Colonic mucosa (tissue), 4 donors: ENCODE results near the gene ANKRD11. TPM values are rescaled to one million over a fixed set of nuclear protein-coding genes. Genes with fewer than 3 reads are reported as not detected.

Experiments used
- DNase-seq: peaks from one replicate; pipeline ENCODE4 v3.0.0-alpha.2; 2020
- H3K27ac ChIP-seq: fragments of 200-600 bp; one replicate; pipeline ENCODE4 v1.8.0; 2021
- H3K27me3 ChIP-seq: fragments of 200-600 bp; one replicate; pipeline ENCODE4 v1.8.0; 2021
- H3K36me3 ChIP-seq: fragments of 200-600 bp; one replicate; pipeline ENCODE4 v1.8.0; 2021
- H3K4me1 ChIP-seq: fragments of 200-600 bp; one replicate; pipeline ENCODE4 v1.8.0; 2021; ENCODE audit warnings: mild to moderate bottlenecking
- H3K4me3 ChIP-seq: fragments of 200-600 bp; one replicate; pipeline ENCODE4 v1.8.0; 2021
- H3K9ac ChIP-seq, 2 donors: one replicate each; pipeline ENCODE4 v1.7.0; 2013; ENCODE audit warnings: control low read depth in 2 of 2, low read depth in 2 of 2, low read length in 2 of 2
- H3K9me3 ChIP-seq: fragments of 200-600 bp; one replicate; pipeline ENCODE4 v1.8.0; 2021
- intact Hi-C: fragments of 100-400 bp; cut with DNase I; formaldehyde crosslinking; loops from one replicate; pipeline ENCODE4 v1.14.1; 2022
- total RNA-seq, 2 donors: library from RNA; stranded (reverse); fragmentation: NEBNext Ultra II Directional in 1 of 2; extraction: Animal tissue kit (Norgen Biotek cat#: 25700) in 1 of 2; gene quantifications; one replicate each; pipeline ENCODE4 v1.2.1, GENCODE V29; 2021
- TF ChIP-seq, protein P1 (sequence below): fragments of 200-600 bp; IDR thresholded peaks from one replicate; pipeline ENCODE4 v1.8.0; 2022; ENCODE audit warnings: antibody characterized with exemption, mild to moderate bottlenecking
- donor health status: healthy.
- donor health status: DM: no; HTN: no; CAD: no.
- donor health status: DM: no; HTN: no; CAD: no.

ANKRD11 gene
- total RNA-seq, 2 donors from 2014 or later: 69.4 to 129 TPM

GRCh38 chr16:89290887-89291286 lies 199.5 kb downstream of the ANKRD11 start:
- no peaks in the 10 kb centered on the region for H3K27me3 ChIP-seq
- DNase-seq: no peak
- H3K36me3 ChIP-seq: peaks cover 12% of the 10 kb centered on the region
- no peak overlapping the region for H3K9ac ChIP-seq
- H3K4me1 ChIP-seq: no peaks in the 10 kb centered on the region
- TF ChIP-seq, protein P1, sequence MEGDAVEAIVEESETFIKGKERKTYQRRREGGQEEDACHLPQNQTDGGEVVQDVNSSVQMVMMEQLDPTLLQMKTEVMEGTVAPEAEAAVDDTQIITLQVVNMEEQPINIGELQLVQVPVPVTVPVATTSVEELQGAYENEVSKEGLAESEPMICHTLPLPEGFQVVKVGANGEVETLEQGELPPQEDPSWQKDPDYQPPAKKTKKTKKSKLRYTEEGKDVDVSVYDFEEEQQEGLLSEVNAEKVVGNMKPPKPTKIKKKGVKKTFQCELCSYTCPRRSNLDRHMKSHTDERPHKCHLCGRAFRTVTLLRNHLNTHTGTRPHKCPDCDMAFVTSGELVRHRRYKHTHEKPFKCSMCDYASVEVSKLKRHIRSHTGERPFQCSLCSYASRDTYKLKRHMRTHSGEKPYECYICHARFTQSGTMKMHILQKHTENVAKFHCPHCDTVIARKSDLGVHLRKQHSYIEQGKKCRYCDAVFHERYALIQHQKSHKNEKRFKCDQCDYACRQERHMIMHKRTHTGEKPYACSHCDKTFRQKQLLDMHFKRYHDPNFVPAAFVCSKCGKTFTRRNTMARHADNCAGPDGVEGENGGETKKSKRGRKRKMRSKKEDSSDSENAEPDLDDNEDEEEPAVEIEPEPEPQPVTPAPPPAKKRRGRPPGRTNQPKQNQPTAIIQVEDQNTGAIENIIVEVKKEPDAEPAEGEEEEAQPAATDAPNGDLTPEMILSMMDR: no peak
- no peak overlapping the region for H3K27ac ChIP-seq
- intact Hi-C loops: no loop called here
- H3K9me3 ChIP-seq: no peaks in the 10 kb centered on the region
- no peak overlapping the region for H3K4me3 ChIP-seq

DNA sequence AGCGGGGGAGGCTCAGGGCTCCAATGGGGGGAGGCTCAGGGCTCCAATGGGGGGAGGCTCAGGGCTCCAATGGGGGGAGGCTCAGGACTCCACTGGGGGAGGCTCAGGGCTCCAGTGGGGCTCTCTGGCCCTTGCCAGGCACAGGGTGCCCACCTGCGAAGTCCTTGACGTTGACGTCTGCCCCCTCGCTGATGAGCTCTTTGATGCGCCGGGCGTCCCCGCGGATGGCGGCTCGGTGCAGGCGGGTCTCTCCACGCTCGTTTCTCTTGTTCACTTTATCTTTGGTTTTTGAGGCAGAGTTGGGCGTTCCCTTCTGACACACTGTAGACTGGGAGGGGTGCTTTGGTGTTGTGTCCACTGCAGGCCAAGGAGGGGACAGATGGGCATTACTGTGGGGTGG lies 199.9 kb downstream of the ANKRD11 start:
- H3K4me3 ChIP-seq: no peak overlapping the region
- no peaks in the 10 kb centered on the region for H3K9me3 ChIP-seq
- no peaks in the 10 kb centered on the region for H3K4me1 ChIP-seq
- DNase-seq: no peak
- intact Hi-C loops: no loop called here
- H3K36me3 ChIP-seq: peaks cover 16% of the 10 kb centered on the region
- TF ChIP-seq, protein P1: no peak
- H3K27me3 ChIP-seq: no peaks in the 10 kb centered on the region
- no peak overlapping the region for H3K9ac ChIP-seq
- no peak overlapping the region for H3K27ac ChIP-seq

DNA sequence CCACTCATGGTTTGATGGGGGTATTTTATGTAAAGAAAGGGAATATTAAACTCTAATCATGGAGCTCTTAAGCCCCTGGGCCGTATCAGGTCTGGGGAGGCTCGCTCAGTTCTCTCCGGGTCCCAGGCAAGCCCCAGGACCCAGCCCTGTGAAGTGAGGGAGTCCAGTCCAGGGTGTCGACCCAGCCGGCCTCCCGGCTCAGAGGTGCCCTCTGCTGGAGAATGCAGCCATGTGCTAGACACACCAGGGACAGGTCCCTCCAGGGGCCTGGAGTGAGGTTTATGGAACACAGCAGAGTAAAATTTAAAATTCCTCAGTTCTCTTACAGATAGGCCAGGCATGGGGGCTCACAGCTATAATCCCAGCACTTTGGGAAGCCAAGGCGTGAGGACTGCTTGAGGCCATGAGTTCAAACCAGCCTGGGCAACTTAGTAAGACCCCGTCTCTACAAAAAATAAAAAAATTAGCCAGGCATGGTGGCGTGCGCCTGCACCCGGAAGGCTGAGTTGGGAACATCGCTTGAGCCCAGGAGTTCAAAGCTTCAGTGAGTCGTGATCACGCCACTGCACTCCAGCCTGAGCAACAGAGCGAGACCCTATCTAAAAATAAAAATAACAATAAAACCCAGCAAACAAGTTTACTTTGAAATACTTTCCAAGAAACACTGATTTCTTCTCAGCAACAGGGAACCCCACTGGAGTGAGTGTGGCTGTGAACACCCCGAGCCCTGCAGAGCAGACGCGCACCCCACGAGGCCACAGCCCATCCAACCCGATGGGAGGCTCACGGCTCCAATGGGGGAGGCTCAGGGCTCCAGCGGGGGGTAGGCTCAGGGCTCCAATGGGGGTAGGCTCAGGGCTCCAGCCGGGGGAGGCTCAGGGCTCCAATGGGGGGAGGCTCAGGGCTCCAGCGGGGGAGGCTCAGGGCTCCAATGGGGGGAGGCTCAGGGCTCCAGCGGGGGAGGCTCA lies 200.6 kb downstream of the ANKRD11 start:
- Histone ChIP-seq H3K4me1 (no peaks in the 10 kb centered on the region), H3K4me3 (no peak overlapping the region), H3K9me3 (no peaks in the 10 kb centered on the region), H3K9ac (no peak overlapping the region), H3K36me3 (peaks cover 23% of the 10 kb centered on the region), H3K27me3 (no peaks in the 10 kb centered on the region), H3K27ac (no peak overlapping the region)
- TF ChIP-seq, protein P1: peak; percentile 72
- intact Hi-C loops: no loop called here
- peak; percentile 81 for DNase-seq

DNA sequence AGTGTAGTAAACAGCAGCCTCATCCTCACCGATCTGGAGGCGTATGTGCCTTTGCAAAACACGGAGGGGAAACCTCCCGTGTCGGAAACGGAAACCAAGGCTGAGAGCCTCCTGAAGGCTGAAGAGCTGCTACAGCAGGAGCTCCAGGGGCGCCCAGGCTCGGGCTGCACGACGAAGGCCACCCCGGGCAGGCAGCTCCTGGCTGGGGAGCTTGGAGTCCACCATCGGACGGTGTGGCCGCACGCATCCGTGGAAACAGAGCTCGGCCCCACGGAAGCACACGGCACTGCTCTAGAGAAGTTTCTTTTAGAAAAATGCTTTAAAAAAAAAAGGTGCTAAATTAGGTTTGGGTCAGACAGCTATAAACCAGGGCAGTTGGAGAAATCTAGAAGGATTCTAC lies 201.4 kb downstream of the ANKRD11 start:
- intact Hi-C loops: no loop called here
- Histone ChIP-seq H3K9ac (no peak overlapping the region), H3K4me1 (no peaks in the 10 kb centered on the region), H3K36me3 (peaks cover 25% of the 10 kb centered on the region), H3K9me3 (no peaks in the 10 kb centered on the region), H3K27ac (no peak overlapping the region), H3K4me3 (no peak overlapping the region), H3K27me3 (no peaks in the 10 kb centered on the region)
- no peak for DNase-seq
- TF ChIP-seq, protein P1: no peak

- TF ChIP-seq, protein P1: no peak
- peaks cover 25% of the 10 kb centered on the region for H3K36me3 ChIP-seq
- H3K4me1 ChIP-seq: no peaks in the 10 kb centered on the region
- no peak overlapping the region for H3K27ac ChIP-seq
- H3K27me3 ChIP-seq: no peaks in the 10 kb centered on the region
- H3K9me3 ChIP-seq: no peaks in the 10 kb centered on the region
- H3K4me3 ChIP-seq: no peak overlapping the region
- intact Hi-C loops: no loop called here
- DNase-seq: no peak
- H3K9ac ChIP-seq: no peak overlapping the region
Measured at GRCh38 chr16:89288577-89288844, 201.8 kb downstream of the ANKRD11 start.
